Vagina (tissue), 2 donors: Measurements from ENCODE around the gene CDH4. TPM values are rescaled to one million over a fixed set of nuclear protein-coding genes. Genes with fewer than 3 reads are reported as not detected.
"Not testable (repeated sequence)": the region's sequence is repeated elsewhere in the genome, so short reads cannot be mapped to it uniquely, and the experiment has no call there.

Experiments used
- DNase-seq, 2 donors: peaks; one replicate each; pipeline ENCODE4 v3.0.0-alpha.2; 2017; ENCODE audit errors: extremely low spot score in 2 of 2
- H3K27ac ChIP-seq: fragments of 200-600 bp; sonication (generic); one replicate; pipeline ENCODE4 v1.5.1; 2019
- H3K27me3 ChIP-seq: fragments of 200-600 bp; sonication (generic); one replicate; pipeline ENCODE4 v1.5.1; 2019
- H3K36me3 ChIP-seq, 2 donors: fragments of 200-600 bp; sonication (generic); one replicate each; pipeline ENCODE4 v1.5.1; 2017 to 2019
- H3K4me1 ChIP-seq: fragments of 200-600 bp; sonication (generic); one replicate; pipeline ENCODE4 v1.5.1; 2019
- H3K4me3 ChIP-seq, 2 donors: fragments of 200-600 bp; sonication (generic); 1 replicate in 1 of 2; 2 replicates in 1 of 2; pipeline ENCODE4 v1.5.1; 2016 to 2019
- H3K9me3 ChIP-seq: fragments of 200-600 bp; sonication (generic); one replicate; pipeline ENCODE4 v1.5.1; 2019
- POLR2A ChIP-seq, 2 donors: fragments of 450-650 bp; IDR thresholded peaks; one replicate each; pipeline ENCODE4 v1.6.1; 2017; ENCODE audit warnings: antibody characterized with exemption in 2 of 2, mild to moderate bottlenecking in 2 of 2, moderate library complexity in 2 of 2
- POLR2AphosphoS5 ChIP-seq, 2 donors: sonication (generic); formaldehyde crosslinking; IDR thresholded peaks; one replicate each; pipeline ENCODE4 v1.9.0; 2017; ENCODE audit warnings: antibody characterized with exemption in 2 of 2, mild to moderate bottlenecking in 2 of 2, low read depth in 1 of 2; ENCODE audit not compliant: insufficient read depth in 1 of 2
- intact Hi-C: fragments of 100-400 bp; cut with DNase I; formaldehyde crosslinking; loops from one replicate; pipeline ENCODE4 v1.15.1; 2023
- total RNA-seq: library from RNA; depleted of rRNA; stranded (reverse); fragments of >200 nt; gene quantifications from one replicate; pipeline ENCODE4 v1.2.3, GENCODE V29; 2016
- TF ChIP-seq, protein P1 (sequence below), 3 experiments: fragments of 450-650 bp in 2 of 3; fragments of 200-600 bp in 1 of 3; sonication (generic) in 1 of 3; IDR thresholded peaks; one replicate each; pipeline ENCODE4 v1.5.1; 2017 to 2019; ENCODE audit warnings: antibody characterized with exemption in 3 of 3, mild to moderate bottlenecking in 2 of 3, moderate library complexity in 2 of 3

The CDH4 gene
- total RNA-seq, 1 donor from 2014 or later: 0.25 TPM

- Histone ChIP-seq H3K36me3 (peaks cover 0 to 8% of the 10 kb centered on the region in 2 donors), H3K27ac (no peak overlapping the region), H3K4me1 (no peaks in the 10 kb centered on the region), H3K27me3 (no peaks in the 10 kb centered on the region), H3K4me3 (no peak overlapping the region), H3K9me3 (no peaks in the 10 kb centered on the region)
- DNase-seq: no peak
- intact Hi-C loops: no loop called here
- TF ChIP-seq POLR2AphosphoS5 (IDR thresholded peaks at IDR 0.05; ENCODE audit: insufficient read depth in 1 of 2, low read depth in 1 of 2) (no peak), POLR2A (IDR thresholded peaks at IDR 0.05) (no peak)
- TF ChIP-seq, protein P1, sequence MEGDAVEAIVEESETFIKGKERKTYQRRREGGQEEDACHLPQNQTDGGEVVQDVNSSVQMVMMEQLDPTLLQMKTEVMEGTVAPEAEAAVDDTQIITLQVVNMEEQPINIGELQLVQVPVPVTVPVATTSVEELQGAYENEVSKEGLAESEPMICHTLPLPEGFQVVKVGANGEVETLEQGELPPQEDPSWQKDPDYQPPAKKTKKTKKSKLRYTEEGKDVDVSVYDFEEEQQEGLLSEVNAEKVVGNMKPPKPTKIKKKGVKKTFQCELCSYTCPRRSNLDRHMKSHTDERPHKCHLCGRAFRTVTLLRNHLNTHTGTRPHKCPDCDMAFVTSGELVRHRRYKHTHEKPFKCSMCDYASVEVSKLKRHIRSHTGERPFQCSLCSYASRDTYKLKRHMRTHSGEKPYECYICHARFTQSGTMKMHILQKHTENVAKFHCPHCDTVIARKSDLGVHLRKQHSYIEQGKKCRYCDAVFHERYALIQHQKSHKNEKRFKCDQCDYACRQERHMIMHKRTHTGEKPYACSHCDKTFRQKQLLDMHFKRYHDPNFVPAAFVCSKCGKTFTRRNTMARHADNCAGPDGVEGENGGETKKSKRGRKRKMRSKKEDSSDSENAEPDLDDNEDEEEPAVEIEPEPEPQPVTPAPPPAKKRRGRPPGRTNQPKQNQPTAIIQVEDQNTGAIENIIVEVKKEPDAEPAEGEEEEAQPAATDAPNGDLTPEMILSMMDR (IDR thresholded peaks at IDR 0.05): no peak
Measured at GRCh38 chr20:61979701-61980635, 727.9 kb downstream of the CDH4 start.

DNA sequence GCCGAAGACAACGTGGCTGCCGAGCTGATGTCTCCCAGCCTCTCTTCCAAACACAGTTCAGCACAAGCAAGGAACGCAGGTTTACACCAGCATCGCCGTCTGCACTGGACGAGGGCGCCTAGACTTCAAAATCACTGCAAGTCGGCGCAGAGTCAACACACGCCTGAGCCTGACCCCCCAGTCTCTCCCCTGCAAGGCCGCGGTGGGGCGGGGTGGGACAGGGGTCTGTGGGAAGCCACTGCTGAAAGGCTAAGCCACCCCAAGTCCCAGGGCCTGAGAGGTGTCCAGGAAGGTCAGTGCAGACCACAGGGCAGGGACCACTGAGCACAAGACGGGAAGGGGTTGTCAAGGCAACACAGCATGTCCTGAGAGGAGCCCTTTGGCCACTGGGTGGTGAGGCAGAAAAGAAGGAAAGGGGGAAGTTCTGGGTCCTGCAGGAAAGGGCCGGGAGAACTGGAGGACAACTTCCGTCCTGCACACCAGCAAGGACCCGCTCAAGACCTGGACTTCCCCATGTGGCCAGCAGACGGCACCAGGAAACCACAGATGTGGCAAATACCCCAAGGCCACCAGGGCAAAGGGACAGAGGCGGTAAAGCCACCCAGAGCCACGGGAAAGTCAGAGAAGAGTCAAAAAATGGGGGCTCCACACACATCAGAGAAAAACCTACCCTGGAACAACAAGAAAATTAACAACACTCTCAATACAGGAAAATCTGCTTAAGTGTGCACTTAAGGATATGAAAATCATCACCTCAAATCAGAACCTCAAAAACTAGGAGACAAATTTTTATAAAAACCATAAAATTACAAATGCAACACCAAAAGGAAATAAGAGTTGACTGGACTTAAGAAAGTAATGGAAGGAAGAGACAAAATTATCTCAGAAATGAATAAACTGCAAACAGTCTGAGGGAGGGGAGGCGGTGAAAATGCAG lies 728.9 kb downstream of the CDH4 start:
- Histone ChIP-seq H3K4me3 (no peak overlapping the region), H3K4me1 (no peaks in the 10 kb centered on the region), H3K27me3 (no peaks in the 10 kb centered on the region), H3K9me3 (no peaks in the 10 kb centered on the region), H3K36me3 (peaks cover 0 to 8% of the 10 kb centered on the region in 2 donors), H3K27ac (no peak overlapping the region)
- no peak for DNase-seq
- intact Hi-C loops: no loop called here
- TF ChIP-seq POLR2AphosphoS5 (IDR thresholded peaks at IDR 0.05; ENCODE audit: insufficient read depth in 1 of 2, low read depth in 1 of 2): no peak
- TF ChIP-seq, protein P1 (IDR thresholded peaks at IDR 0.05): peak in 1 of 3 experiments; percentile 21

DNA sequence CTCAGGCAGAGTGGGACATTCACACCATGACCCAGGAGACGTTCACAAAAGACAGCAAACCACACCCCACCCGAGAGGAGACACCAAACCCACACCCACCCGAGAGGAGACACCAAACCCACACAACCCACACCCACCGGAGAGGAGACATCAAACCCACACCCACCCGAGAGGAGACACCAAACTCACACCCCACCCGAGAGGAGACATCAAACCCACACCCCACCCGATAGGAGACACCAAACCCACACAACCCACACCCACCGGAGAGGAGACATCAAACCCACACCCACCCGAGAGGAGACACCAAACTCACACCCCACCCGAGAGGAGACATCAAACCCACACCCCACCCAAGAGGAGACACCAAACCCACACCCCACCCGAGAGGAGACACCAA lies 729.6 kb downstream of the CDH4 start:
- H3K9me3 ChIP-seq, H3K27me3 ChIP-seq, H3K4me1 ChIP-seq, H3K36me3 ChIP-seq, H3K4me3 ChIP-seq, DNase-seq, H3K27ac ChIP-seq, intact Hi-C loops: not testable (repeated sequence)

DNA sequence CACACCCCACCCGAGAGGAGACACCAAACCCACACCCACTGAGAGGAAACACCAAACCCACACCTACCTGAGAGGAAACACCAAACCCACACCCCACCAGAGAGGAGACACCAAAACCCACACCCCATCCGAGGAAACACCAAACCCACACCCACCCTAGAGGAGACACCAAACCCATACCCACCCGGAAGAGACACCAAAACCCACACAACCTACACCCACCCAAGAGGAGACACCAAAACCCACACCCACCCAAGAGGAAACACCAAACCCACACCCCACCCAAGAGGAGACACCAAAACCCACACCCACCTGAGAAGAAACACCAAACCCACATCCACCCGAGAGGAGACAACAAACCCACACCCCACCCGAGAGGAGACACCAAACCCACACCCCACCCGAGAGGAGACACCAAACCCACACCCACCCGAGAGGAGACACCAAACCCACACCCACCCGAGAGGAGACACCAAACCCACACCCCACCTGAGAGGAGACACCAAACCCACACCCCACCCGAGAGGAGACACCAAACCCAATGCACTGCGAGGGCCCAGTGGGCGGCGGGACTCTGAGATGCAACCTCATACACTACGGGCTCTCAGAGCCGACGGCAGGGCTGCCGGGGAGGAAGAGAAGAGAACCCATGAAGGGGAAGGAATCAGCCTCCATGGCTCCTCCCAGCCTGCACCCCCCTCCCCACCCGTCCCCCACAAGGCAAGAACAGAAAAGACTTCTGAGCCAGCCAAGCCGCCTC lies 730.3 kb downstream of the CDH4 start:
- Histone ChIP-seq H3K4me1 (no peaks in the 10 kb centered on the region), H3K9me3 (no peaks in the 10 kb centered on the region), H3K27me3 (no peaks in the 10 kb centered on the region), H3K36me3 (peaks cover 0 to under 1% of the 10 kb centered on the region in 2 donors), H3K27ac (no peak overlapping the region), H3K4me3 (no peak overlapping the region)
- intact Hi-C loops: no loop called here
- no peak for TF ChIP-seq POLR2A (IDR thresholded peaks at IDR 0.05)
- TF ChIP-seq, protein P1 (IDR thresholded peaks at IDR 0.05): no peak
- TF ChIP-seq POLR2AphosphoS5 (IDR thresholded peaks at IDR 0.05; ENCODE audit: insufficient read depth in 1 of 2, low read depth in 1 of 2): no peak
- DNase-seq: no peak

GRCh38 chr20:61982951-61983315 lies 730.9 kb downstream of the CDH4 start:
- intact Hi-C loops: no loop called here
- Histone ChIP-seq H3K4me1 (no peaks in the 10 kb centered on the region), H3K27me3 (no peaks in the 10 kb centered on the region), H3K36me3 (peaks cover 0 to under 1% of the 10 kb centered on the region in 2 donors), H3K27ac (no peak overlapping the region), H3K4me3 (no peak overlapping the region), H3K9me3 (no peaks in the 10 kb centered on the region)
- no peak for DNase-seq
- TF ChIP-seq POLR2AphosphoS5 (IDR thresholded peaks at IDR 0.05; ENCODE audit: insufficient read depth in 1 of 2, low read depth in 1 of 2) (no peak), POLR2A (IDR thresholded peaks at IDR 0.05) (no peak)
- TF ChIP-seq, protein P1 (IDR thresholded peaks at IDR 0.05): no peak
